GM18517 (cell line): ENCODE results near the gene HEATR9.

ENCODE experiments used
- ATAC-seq: cut with Tn5 transposase; IDR thresholded peaks from one replicate; pipeline ENCODE4 v1.9.1; 2021; ENCODE audit warnings: mild to moderate bottlenecking, moderate library complexity; ENCODE audit not compliant: unreplicated experiment

Gene HEATR9

DNA sequence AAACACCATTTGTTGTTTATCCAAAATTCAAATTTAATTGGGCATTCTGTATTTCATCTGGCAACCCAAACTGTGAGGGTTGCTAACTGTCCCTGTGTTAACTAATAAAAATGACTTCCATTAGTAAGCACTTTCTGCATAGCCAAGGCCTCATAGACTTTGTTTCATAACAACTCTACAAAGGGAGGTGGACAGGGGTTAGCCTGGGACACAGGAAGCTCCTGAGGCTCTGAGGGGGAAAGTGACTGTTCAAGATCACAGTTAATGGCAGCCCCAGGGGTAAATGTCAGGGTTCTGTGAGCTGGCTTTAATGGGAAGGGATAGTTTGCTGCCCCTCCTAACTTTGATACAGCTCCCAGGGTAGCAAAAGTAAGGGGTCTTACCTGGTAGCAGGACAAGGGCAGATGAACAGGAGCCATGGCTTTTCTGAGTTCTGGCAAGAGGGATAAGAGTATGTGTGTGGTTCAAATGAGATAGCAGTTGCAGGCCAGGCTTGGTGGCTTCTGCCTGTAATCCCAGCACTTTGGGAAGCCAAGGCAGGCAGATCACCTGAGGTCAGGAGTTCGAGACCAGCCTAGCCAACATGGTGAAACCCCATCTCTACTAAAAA lies 2.2 kb downstream of the HEATR9 start:
- no peak for ATAC-seq

DNA sequence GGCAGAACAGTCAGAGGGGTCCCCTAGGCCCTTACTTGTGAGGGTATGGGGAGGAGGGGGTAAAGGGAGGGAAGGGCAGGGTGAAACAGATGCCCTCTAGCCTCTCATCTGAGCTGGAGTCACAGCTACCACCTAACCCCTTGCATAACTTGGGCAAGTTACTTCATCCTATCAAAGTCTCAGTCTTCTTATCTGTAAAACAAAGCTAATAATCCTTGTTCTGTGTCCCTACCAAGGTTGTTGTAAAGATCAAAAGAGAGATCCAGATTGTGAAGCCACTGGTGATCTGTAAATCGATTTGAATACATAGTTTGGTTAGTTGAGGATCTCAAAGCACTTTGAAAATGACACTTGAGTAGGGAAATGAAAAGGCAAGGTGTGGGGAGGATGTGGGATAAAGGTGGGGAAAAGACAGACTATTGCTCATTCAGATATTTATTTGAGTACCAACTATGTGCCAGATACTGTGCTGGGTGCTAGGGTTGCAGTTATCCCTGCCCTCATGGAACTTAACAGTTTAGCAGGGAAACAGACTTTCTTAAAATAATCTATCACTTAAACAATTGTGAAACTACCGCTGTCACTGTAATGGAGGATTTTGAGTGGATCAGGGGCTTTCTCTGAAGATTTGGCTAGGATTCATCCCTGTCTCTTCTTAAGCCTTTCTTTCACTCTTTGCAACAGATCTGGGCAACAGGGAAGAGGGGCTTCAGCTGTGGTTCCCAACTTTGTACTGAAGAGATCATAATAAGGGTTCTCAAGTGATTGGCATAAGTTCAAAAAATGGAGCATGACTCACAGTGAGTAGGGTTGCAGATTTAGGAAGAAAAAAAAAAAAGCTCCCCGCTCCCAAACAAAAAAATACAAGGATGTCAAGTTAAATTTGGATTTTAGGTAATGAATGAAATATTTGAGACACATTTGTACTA lies 3.0 kb downstream of the HEATR9 start:
- ATAC-seq: no peak

DNA sequence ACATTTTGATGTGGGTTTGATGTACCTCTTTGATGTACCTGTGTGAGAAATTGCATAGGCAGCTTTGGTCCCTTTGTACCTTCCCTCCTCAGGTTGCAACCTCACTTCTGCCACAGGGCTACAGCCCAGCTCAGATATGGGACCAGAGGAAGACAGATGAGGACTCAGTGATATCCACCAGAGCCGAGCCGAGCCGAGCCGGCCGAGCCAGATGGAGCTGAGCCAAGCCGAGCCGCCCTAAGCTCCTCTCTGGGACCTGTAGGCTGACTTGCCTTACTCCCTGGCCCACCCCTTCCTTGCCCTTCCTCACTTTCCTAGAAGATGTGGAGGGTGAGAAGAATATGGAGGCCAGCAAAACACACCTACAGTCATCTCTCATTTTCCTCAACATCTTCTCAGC lies 3.8 kb downstream of the HEATR9 start:
- no peak for ATAC-seq

DNA sequence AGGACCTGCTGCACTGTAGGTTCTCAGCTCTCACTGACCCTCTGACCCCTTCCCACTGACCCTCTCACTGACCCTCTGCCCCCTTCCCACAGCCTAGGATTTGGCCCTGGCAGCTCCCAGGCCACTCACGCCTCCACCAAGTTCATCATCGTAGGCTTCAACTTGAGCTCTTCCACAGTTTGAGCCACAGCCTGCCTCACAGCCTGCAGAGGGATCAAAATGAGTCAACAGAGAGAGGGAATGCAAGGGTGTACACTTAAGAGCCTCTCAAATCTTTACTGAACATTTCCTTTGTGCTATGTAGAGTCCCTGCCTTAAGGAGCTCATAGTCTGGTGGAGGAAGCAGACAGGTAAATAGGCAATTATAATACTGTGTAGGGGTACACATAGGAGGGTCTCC lies 12.1 kb downstream of the HEATR9 start:
- no peak for ATAC-seq

DNA sequence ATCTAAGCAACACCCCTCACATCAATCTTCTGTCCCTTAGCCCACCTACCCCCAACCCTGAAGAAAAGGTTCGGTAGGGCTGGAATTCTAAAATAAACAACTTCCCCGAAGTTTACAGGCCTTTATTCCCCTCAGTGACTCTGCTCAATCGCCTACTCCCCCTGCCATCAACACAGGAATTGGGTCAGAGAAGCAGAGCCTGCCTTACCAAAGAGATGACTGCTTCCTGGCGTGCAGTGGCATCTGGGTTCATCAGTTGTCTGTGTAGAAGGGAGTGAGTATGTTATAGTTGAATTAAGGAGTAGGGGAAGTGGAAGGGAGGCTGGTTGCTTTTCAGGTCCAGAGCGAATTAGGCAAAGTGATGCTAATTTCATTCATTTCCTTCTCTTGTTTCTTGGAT lies 12.7 kb downstream of the HEATR9 start:
- ATAC-seq: no peak

DNA sequence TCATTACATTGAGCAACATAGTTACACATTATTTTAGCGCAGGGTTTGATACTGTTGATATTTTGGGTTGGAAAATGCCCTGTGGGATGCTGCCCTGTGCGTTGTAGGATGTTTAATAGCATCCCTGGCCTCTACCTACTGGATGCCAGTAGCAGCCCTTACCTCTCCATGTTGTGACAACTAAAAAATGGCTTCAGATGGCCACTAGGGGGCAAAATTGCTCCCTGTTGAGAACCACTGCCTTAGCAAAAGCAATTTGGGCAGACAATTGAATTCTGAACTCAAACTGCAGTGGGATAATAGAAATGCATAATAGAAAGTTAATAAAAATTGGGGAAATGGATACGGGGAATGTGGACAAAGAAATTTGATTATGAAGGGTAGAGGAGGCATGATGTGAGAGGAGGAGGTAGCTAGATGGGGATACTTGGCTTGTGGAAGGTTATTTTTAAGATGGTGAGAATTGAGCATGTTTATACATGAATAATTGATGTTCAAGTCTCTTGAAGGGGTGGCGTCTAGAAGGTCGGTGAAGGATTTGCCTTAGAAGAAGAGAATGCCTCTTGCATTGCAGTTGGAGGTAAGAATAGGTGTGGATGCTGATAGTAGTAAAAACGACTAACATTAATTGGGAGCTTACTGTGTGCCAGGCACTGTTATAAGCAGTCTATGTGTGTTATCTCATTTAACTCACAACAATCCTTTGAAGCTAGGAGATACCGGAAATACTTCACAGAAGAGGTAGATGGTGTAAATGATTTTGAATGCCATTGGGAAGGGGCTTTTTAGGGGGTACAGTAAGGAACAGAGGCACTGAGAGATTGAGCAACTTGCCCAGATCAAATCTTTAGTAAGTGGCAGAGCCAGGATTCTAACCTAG lies 19.0 kb downstream of the HEATR9 start:
- ATAC-seq: no peak

DNA sequence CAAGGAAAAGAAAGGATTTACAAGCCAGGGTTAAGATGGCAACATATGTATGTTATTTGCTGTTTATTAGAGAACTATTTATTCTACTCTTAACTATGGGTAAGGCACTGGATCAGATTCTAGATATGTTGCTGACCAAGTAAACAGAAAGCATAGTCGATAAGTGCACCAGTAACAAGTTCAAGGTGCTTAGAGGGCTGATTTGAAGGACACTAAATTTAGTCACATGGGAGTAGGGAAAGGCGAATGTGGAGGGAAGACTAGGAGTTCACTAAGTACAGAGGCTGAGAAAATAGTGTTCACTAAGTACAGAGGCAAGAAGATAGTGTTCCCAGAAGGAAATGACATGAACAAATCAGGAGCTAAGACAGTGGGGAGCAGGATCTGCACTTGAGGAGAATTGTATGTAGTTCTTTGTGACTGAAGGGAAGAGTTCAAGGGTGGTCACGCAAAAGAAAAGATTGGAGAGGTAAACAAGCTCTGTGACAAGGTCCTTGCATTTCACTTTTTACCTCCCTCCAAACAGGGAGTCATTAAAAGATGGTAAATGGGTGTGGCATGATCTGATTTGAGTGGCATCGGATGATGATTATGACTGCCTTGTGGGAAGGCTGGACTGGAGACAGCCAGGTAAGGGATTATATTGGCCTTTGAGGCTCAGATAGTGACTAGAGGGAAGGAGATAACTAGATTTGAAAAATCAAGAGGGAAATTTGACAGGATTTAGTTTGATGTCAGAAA lies 20.9 kb downstream of the HEATR9 start:
- ATAC-seq: no peak

DNA sequence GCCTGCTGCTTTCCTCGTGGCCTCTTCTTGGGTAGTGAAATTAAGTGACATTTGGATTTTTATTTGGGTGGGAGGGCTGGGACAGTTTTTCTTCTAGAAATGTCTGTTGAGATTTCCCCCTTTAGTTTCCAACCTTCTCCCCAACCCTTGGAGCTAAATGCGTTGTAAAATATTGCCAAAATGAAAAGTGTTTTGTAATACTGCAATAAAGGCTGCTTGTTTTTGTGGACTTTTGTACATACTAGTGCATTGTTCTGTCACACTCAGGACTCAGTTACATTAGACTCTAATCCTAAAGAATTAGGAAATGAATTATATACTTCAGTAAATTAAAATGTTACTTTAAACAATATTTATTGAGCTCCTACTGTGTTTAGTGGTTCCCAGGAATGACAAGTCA lies 21.7 kb downstream of the HEATR9 start:
- ATAC-seq: no peak

DNA sequence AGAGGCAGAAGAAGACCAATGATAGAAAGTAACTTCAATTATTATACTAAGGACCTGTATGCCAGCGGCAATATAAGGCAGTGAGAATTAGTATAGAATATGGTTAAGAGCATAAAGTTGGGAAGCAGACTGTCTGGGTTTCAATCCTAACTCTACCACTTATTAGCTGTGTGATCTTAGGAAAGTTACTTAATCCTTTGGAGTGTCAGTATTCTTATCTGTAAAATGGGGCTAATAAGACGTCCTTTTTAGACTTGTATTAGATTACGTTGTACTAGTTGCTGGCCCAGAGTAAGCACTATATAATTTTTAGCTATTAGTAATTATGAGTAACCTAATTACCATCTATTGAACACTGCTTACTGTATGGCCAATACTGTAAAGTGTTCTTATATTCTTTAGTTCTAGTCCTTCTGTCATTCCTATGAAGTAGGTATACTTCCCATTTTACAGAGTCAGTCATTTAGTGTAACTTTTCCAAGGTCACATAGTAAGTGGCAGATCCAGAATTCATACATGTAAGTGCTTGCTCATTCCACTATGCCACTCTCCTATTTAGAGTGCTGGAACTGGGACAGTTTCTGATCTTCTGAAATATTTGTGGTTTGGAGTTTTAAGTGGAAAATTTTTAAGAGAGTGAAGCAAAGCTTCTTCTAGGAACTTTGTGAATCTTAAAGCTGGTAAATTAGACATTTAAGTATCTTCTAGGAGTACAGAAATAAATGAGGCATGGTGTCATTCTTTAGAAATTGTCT lies 22.5 kb downstream of the HEATR9 start:
- no peak for ATAC-seq

DNA sequence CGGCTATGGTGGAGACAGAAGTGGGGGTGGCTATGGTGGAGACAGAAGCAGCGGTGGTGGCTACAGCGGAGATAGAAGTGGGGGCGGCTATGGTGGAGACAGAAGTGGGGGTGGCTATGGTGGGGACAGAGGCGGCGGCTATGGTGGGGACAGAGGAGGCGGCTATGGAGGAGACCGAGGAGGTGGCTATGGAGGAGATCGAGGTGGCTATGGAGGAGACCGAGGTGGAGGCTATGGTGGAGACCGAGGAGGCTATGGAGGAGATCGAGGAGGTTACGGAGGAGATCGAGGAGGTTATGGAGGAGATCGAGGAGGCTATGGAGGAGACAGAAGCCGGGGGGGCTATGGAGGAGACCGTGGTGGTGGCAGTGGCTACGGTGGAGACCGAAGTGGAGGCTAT lies 24.1 kb downstream of the HEATR9 start:
- no peak for ATAC-seq

DNA sequence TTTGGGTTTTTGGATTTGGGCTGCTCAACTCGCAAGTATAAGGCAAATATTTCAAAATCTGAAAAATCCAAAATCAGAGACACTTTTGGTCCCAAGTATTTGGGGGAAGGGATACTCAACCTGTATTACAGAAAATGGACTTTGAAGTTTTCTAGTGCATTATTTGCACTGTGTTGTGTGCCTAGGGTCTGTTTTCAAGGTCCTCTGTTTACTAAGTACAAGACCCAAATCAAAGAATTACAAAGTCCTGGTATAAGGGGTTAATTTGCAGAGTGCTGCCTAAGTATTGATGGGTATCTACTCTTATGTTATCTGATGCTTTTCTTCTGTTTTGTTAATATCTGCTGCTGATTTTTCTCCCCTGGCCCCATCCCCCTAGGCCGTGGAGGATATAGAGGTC lies 25.0 kb downstream of the HEATR9 start:
- ATAC-seq: no peak

DNA sequence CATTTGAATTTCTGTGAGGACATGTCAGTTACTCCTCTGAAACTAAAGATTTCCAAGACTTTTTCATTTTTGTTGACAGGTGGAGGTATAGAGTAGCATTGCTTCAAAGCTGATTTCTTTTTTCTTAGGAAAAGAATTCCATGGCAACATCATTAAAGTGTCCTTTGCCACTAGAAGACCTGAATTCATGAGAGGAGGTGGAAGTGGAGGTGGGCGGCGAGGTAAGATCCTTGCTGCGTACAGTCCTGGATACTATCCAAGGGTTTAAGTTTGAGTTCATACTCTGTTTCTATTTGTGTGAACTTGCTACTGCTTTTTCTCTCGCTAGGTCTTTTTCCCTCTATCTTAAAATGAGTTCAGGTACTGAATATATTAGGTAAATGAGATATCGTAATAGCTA lies 26.5 kb downstream of the HEATR9 start:
- no peak for ATAC-seq

DNA sequence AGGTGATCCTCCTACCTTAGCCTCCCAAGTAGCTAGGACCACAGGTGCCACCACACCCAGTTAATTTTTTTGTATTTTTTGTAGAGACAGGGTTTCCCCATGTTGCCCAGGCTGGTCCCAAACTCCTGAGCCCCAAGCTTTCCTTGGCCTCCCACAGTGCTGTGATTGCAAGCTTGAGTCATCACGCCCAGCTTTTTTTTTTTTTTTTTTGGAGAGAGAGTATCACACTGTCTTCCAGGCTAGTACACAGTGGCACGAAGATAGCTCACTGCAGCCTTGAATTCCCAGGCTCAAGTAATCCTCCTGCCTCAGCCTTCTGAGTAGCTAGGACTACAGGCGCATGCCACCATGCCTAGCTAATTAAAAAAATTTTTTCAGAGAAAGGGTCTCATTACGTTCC lies 27.2 kb downstream of the HEATR9 start:
- no peak for ATAC-seq

DNA sequence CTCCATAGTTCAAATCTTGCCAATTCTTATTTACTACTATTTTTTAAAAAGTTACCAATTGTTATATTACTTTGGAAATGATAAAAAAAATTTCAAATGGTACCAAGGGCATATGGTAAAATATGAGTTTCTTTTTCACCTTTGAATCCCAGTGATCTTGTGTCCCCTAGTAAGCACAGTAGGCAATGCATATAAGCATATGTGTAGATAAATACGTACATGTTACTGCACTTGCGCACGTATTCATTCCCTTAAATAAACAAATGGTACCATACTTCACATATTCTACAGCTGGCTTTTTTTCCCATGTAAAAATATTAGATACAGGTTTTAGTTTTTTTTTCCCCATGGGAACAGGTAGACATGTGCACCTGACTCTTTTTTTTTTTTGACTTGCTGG lies 27.6 kb downstream of the HEATR9 start:
- ATAC-seq: no peak

DNA sequence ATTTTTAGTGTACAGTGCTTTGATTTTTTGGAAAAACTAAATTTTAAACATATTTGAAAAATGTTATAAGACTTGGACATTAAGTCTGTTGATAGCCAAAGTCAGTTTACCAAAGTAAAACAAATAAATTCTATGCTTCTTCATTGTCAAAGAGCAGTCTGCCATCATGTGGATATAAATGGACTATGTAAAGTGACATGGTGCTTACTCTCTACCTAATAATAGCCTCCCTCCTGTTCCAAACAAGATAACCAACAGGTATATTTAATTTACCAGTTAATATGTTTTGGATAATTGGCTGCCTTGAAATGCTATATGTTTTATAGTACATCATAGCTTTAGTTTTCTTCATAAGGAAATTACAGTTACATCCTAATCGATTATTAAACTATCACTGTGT lies 43.5 kb downstream of the HEATR9 start:
- ATAC-seq: no peak

DNA sequence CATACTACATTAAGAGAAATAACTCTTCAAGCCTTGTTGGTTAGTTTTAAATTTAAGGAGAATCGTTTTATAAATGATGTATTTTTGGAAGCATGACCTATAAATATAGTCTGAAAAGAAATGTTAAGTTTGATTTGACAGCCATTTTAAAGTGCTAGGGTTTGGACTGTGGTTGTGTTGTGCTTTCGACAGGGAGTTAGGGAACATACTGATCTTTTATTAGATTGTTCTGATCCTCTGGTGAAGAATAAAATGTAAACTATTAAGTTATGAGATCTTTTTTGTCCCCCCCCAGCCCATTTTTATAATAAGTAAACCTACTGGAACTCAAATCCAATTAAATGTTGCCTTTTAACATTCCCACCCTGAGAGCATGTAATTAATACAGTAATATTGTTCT lies 47.4 kb downstream of the HEATR9 start:
- no peak for ATAC-seq

DNA sequence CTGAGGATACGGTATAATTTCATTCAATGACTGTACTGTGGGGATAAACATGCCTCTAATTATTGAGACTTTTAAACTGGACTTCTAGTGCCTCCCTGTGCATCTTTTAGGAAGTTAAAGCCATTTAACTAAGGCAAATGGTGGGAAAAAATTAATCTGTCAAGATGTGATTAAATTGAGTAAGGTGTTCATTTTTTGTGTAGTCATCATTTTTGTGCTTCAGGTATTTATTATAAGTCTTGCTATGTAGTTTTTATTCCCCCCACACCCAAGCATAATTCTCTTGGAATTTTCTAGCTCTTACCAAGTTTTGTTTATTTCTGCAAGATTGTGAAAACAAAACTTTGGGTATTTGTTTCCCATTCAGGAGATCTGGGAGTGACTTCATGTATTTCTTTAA lies 49.2 kb downstream of the HEATR9 start:
- ATAC-seq: no peak

DNA sequence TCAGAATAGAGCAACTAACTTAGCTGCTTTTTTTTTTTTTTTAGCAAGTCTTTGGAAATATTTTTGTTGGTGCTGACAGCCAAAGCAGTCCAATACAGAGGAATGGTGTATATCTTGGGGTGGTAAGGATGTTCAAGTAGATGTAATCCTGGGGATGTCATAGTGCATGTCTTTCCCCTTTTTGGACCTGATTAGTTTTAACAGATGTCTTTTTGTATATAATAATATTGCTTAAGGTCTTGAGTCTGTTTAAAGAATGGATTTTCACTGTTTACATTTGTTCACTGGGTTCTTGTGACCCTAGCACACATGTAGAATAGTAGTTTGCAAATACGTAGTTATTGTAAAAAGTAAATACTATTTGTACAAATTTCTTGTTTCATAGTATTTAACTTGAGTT lies 51.5 kb downstream of the HEATR9 start:
- ATAC-seq: no peak

DNA sequence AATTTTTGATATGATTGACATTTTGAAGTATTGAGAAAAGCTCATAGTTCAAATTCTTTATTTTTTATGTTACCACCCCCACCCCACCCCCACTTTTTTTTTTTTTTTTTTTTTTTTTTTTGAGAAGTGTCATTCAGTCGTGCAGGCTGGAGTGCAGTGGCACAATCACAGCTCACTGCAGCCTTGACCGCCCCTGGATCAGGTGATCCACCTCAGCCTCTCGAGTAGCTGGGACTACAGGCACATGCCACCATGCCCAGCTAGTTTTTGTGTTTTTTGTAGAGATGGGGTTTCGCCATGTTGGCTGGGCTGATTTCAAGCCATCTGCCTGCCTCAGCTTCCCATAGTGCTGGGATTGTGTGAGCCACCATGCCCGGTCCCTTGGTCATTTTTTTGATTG lies 52.0 kb downstream of the HEATR9 start:
- ATAC-seq: no peak

DNA sequence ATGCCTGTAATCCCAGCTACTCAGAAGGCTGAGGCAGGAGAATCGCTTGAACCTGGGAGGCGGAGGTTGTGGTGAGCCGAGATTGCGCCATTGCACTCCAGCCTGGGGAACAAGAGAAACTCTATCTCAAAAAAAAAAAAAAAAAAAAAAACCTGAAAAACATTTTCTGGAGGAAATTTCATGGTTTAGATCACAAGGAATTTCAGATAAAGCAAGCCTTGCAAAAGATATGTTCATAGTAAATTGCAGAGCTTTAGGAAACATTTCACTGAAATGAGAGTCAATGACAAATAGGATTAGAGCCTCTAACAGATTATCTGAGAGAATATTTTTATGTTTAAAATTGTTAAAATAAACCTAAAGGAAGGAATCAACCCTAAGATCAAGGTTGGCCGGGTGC lies 56.2 kb downstream of the HEATR9 start:
- no peak for ATAC-seq
